MM.1S (cell line): ENCODE measurements around the gene MYBPC2.

Experiments
- CTCF ChIP-seq: fragments of 300-600 bp; sonication (generic); IDR thresholded peaks from 2 replicates; pipeline ENCODE4 v1.5.1; 2016; ENCODE audit warnings: antibody characterized with exemption, low read length, mixed read lengths
- EZH2 ChIP-seq: fragments of 300-600 bp; sonication (generic); optimal IDR thresholded peaks from 2 replicates; pipeline ENCODE3; 2017; ENCODE audit warnings: low read depth, mild to moderate bottlenecking, antibody characterized with exemption, low read length, mixed read lengths

- no peak for TF ChIP-seq EZH2
- no peak for TF ChIP-seq CTCF
These were observed 26.9 kb downstream of the MYBPC2 start for GRCh38 chr19:50459638-50460037.
